Testis (tissue), 2 donors: ENCODE results near the gene ST8SIA1.

Source experiments
- CTCF ChIP-seq, 3 experiments: fragments of 450-650 bp in 2 of 3; fragments of 200-600 bp in 1 of 3; sonication (generic) in 1 of 3; IDR thresholded peaks; one replicate each; pipeline ENCODE4 v1.5.1; 2016 to 2019; ENCODE audit warnings: antibody characterized with exemption in 3 of 3, mild to moderate bottlenecking in 2 of 3, moderate library complexity in 1 of 3
- POLR2A ChIP-seq: fragments of 450-650 bp; IDR thresholded peaks from one replicate; pipeline ENCODE4 v1.6.1; 2017; ENCODE audit warnings: antibody characterized with exemption, mild to moderate bottlenecking, moderate library complexity

DNA sequence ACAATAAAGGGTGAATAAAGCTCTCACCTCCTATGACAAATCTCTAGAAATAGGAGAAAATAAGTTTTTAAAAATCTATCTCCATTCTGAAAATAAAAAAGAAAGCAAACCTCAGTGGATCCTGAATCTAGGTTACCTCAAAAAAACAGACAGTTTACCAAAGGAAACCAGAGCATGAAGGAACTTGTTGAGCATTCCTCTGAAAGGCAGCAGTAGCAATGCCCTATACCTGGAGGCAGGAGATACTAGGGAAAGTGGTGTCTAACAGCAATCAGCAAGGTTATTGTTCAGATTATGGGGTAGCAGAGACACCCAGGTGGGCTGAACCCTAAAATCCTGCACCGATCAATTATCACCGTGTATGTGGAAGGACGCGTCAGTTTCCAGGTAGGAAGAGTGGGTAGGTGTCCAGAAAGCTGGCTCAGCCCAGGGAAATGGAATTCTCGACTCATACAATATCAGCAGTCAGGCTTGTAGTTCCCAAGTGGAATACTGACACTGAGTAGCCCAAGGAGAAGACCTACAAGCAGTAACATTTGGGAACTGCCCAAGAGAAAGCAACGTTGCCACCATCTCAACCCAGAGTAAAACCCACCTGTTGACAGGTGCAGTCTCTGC, 128.3 kb downstream of the ST8SIA1 start:
- TF ChIP-seq CTCF (IDR thresholded peaks at IDR 0.05) (no peak), POLR2A (no peak)
